Sigmoid colon (tissue), 7 donors: ENCODE measurements around the gene FGD5. TPM values are rescaled to one million over a fixed set of nuclear protein-coding genes. Genes with fewer than 3 reads are reported as not detected.
"Not testable (repeated sequence)": the region's sequence is repeated elsewhere in the genome, so short reads cannot be mapped to it uniquely, and the experiment has no call there.

ENCODE experiments used
- DNase-seq: peaks from one replicate; pipeline ENCODE4 v3.0.0-alpha.2; 2019
- H3K27ac ChIP-seq, 4 donors: fragments of 200-600 bp; sonication (generic); one replicate each; pipeline ENCODE4 v1.5.1; 2016 to 2019; ENCODE audit warnings: mild to moderate bottlenecking in 1 of 4
- H3K27me3 ChIP-seq, 3 donors: fragments of 200-600 bp; sonication (generic); one replicate each; pipeline ENCODE4 v1.5.1; 2019; ENCODE audit warnings: mild to moderate bottlenecking in 1 of 3
- H3K36me3 ChIP-seq, 4 donors: fragments of 200-600 bp; sonication (generic); one replicate each; pipeline ENCODE4 v1.5.1; 2016 to 2019
- H3K4me1 ChIP-seq, 4 donors: fragments of 200-600 bp; sonication (generic); one replicate each; pipeline ENCODE4 v1.5.1; 2017 to 2019
- H3K4me3 ChIP-seq, 4 donors: fragments of 200-600 bp; sonication (generic); one replicate each; pipeline ENCODE4 v1.5.1; 2017 to 2019; ENCODE audit warnings: mild to moderate bottlenecking in 2 of 4, moderate library complexity in 1 of 4
- H3K9me3 ChIP-seq, 4 donors: fragments of 200-600 bp in 3 of 4; sonication (generic) in 3 of 4; one replicate each; pipeline versions ENCODE4 v1.5.1 to v1.6.1; 2013 to 2019
- CTCF ChIP-seq, 4 experiments: fragments of 450-650 bp in 3 of 4; fragments of 200-600 bp in 1 of 4; IDR thresholded peaks; one replicate each; pipeline ENCODE4 v1.5.1; 2016 to 2019; ENCODE audit warnings: antibody characterized with exemption in 4 of 4, mild to moderate bottlenecking in 3 of 4, moderate library complexity in 2 of 4
- EP300 ChIP-seq, 4 donors: sonication (generic); formaldehyde crosslinking; IDR thresholded peaks; one replicate each; pipeline ENCODE4 v1.6.1; 2017; ENCODE audit warnings: antibody characterized with exemption in 4 of 4
- POLR2A ChIP-seq, 2 donors: fragments of 450-650 bp; IDR thresholded peaks; one replicate each; pipeline ENCODE4 v1.6.1; 2016; ENCODE audit warnings: antibody characterized with exemption in 2 of 2, mild to moderate bottlenecking in 2 of 2, moderate library complexity in 2 of 2
- POLR2AphosphoS5 ChIP-seq, 4 donors: sonication (generic); formaldehyde crosslinking; IDR thresholded peaks; one replicate each; pipeline ENCODE4 v1.6.1; 2017; ENCODE audit warnings: antibody characterized with exemption in 4 of 4
- WGBS, 2 donors: extraction: QIAGEN DNeasy Blood & Tissue Kit; methylation state at CpG; one replicate each; pipeline ENCODE4 v1.1.7; 2013; 5-methylcytosine and 5-hydroxymethylcytosine counted together
- intact Hi-C: fragments of 100-400 bp; cut with DNase I; formaldehyde crosslinking; loops from one replicate; pipeline ENCODE4 v1.15.1; 2023
- polyA plus RNA-seq, 3 donors: library from polyadenylated mRNA; stranded (reverse); fragments of 200-250 nt; gene quantifications; one replicate each; pipeline ENCODE4 v1.2.3, GENCODE V29; 2013
- total RNA-seq, 4 donors: library from RNA; depleted of rRNA; stranded (reverse); fragments of >200 nt; gene quantifications; one replicate each; pipeline ENCODE4 v1.1.0, GENCODE V29; 2016
- donor health status: healthy with polysubstance abuse.
- donor health status: Bipolar disorder and iron deficiency.
- donor health status: healthy.

FGD5 gene
- total and polyA plus RNA-seq, 7 donors: 2.1 to 18.6 (median 6.4) TPM

- intact Hi-C loops: no loop called here
- TF ChIP-seq POLR2AphosphoS5 (IDR thresholded peaks at IDR 0.05): no peak
- TF ChIP-seq CTCF (IDR thresholded peaks at IDR 0.05): no peak
- no peak for TF ChIP-seq EP300 (IDR thresholded peaks at IDR 0.05)
- no peak for TF ChIP-seq POLR2A (IDR thresholded peaks at IDR 0.05)
- WGBS, 2 donors: 70 to 80% methylated on average over 15 of the region's 15 CpGs
Measured at GRCh38 chr3:14900881-14901873, 82.4 kb downstream of the FGD5 start.

GRCh38 chr3:14902719-14903118 lies 84.0 kb downstream of the FGD5 start:
- no peaks in the 10 kb centered on the region for H3K9me3 ChIP-seq
- 15 to 54% methylated on average over 7 of the region's 7 CpGs for WGBS, 2 donors
- peak overlapping the region; percentile 12 to 55 (median 32) for H3K27ac ChIP-seq
- TF ChIP-seq POLR2AphosphoS5 (IDR thresholded peaks at IDR 0.05): peak in 3 of 4 donors; percentile 28 to 57 (median 51)
- TF ChIP-seq EP300 (IDR thresholded peaks at IDR 0.05): no peak
- TF ChIP-seq CTCF (IDR thresholded peaks at IDR 0.05): no peak
- H3K4me1 ChIP-seq: no peaks in the 10 kb centered on the region
- intact Hi-C loops: no loop called here
- DNase-seq: peak; percentile 93
- H3K4me3 ChIP-seq: no peak overlapping the region
- H3K36me3 ChIP-seq: no peaks in the 10 kb centered on the region
- no peaks in the 10 kb centered on the region for H3K27me3 ChIP-seq

More at GRCh38 chr3:14900881-14901873, 82.4 kb downstream of the FGD5 start:
- Histone ChIP-seq H3K27ac (peak overlapping the region in 1 of 4 donors; percentile 55), H3K36me3 (no peaks in the 10 kb centered on the region), H3K4me1 (no peaks in the 10 kb centered on the region), H3K9me3 (no peaks in the 10 kb centered on the region), H3K4me3 (no peak overlapping the region), H3K27me3 (no peaks in the 10 kb centered on the region)
- DNase-seq: peak; percentile 44

- H3K4me1 ChIP-seq, H3K27ac ChIP-seq, DNase-seq, H3K4me3 ChIP-seq, intact Hi-C loops, H3K27me3 ChIP-seq, H3K9me3 ChIP-seq, H3K36me3 ChIP-seq: not testable (repeated sequence)
- WGBS, 2 donors: 98 to 100% methylated on average over 1 of the region's 3 CpGs
Measured at GRCh38 chr3:14903501-14903900, 84.7 kb downstream of the FGD5 start.

GRCh38 chr3:14905055-14905657 lies 86.4 kb downstream of the FGD5 start:
- Histone ChIP-seq H3K27ac (no peak overlapping the region), H3K9me3 (no peaks in the 10 kb centered on the region), H3K27me3 (no peaks in the 10 kb centered on the region), H3K36me3 (no peaks in the 10 kb centered on the region), H3K4me1 (no peaks in the 10 kb centered on the region), H3K4me3 (no peak overlapping the region)
- WGBS, 2 donors: 93 to 95% methylated on average over 6 of the region's 6 CpGs
- intact Hi-C loops: no loop called here
- TF ChIP-seq POLR2A (IDR thresholded peaks at IDR 0.05): no peak
- no peak for TF ChIP-seq EP300 (IDR thresholded peaks at IDR 0.05)
- TF ChIP-seq POLR2AphosphoS5 (IDR thresholded peaks at IDR 0.05): no peak
- no peak for TF ChIP-seq CTCF (IDR thresholded peaks at IDR 0.05)
- no peak for DNase-seq

GRCh38 chr3:14906355-14906971 lies 87.7 kb downstream of the FGD5 start:
- H3K27ac ChIP-seq: no peak overlapping the region
- no peak overlapping the region for H3K4me3 ChIP-seq
- no peaks in the 10 kb centered on the region for H3K9me3 ChIP-seq
- intact Hi-C loops: no loop called here
- 78 to 80% methylated on average over 11 of the region's 11 CpGs for WGBS, 2 donors
- no peaks in the 10 kb centered on the region for H3K4me1 ChIP-seq
- TF ChIP-seq POLR2A (IDR thresholded peaks at IDR 0.05) (no peak), CTCF (IDR thresholded peaks at IDR 0.05) (no peak), POLR2AphosphoS5 (IDR thresholded peaks at IDR 0.05) (no peak), EP300 (IDR thresholded peaks at IDR 0.05) (no peak)
- no peaks in the 10 kb centered on the region for H3K36me3 ChIP-seq
- DNase-seq: no peak
- H3K27me3 ChIP-seq: no peaks in the 10 kb centered on the region
